Caki2 (cell line): Measurements from ENCODE around the gene CPNE2. TPM values are rescaled to one million over a fixed set of nuclear protein-coding genes. Genes with fewer than 3 reads are reported as not detected.

ENCODE experiments used
- DNase-seq: peaks from one replicate; pipeline ENCODE4 v3.0.0-alpha.2; 2015; ENCODE audit warnings: low read depth
- in situ Hi-C: cut with HindIII; loops from 2 replicates; pipeline ENCODE4 v1.10.0; 2016; ENCODE audit warnings: low sequenced_read_pairs, low pct_unique_long_range_greater_than_20kb, mixed read lengths
- total RNA-seq: library from RNA; depleted of rRNA; stranded (reverse); fragments of >200 nt; shearing (Covaris generic); gene quantifications from 2 replicates; pipeline ENCODE4 v1.2.3, GENCODE V29; 2014; ENCODE audit warnings: low replicate concordance; rRNA removed

Gene CPNE2
- total RNA-seq, 1 experiment from 2014 or later, result 33.5 TPM

- DNase-seq, result no peak
- in situ Hi-C loops, result no loop called here
Observed at GRCh38 chr16:57196753-57197152, 104.4 kb downstream of the CPNE2 start.

Other genes starting within 250 kb of the CPNE2 start
- gene SLC12A3, start 227.4 kb upstream of the CPNE2 start, total RNA-seq, result not detected in 2 replicates
- gene HERPUD1, start 160.4 kb upstream of the CPNE2 start, total RNA-seq, result 73.9 and 157 TPM in 2 replicates
- gene CETP, start 130.6 kb upstream of the CPNE2 start, total RNA-seq, result not detected in 2 replicates
- 2.7 and 3.1 TPM in 2 replicates for gene NLRC5, start 103.0 kb upstream of the CPNE2 start, total RNA-seq
- gene PSME3IP1, start 93.5 kb downstream of the CPNE2 start, total RNA-seq, result 38.9 and 92.8 TPM in 2 replicates
- gene RSPRY1, start 93.7 kb downstream of the CPNE2 start, total RNA-seq, result 23.8 and 30.7 TPM in 2 replicates
- gene ARL2BP, start 152.7 kb downstream of the CPNE2 start, total RNA-seq, result 134 and 155 TPM in 2 replicates
- gene PLLP, start 192.1 kb downstream of the CPNE2 start, total RNA-seq, result 17.0 and 21.3 TPM in 2 replicates